HCT116 (cell line): Measurements from ENCODE around the gene LACTB.

ENCODE experiments used
- EZH2 ChIP-seq: fragments of 200-600 bp; sonication (generic); IDR thresholded peaks from 2 replicates; pipeline ENCODE4 v1.6.1; 2017; ENCODE audit warnings: antibody characterized with exemption, mixed run types
- SP1 ChIP-seq: IDR thresholded peaks from 2 replicates; pipeline ENCODE4 v1.6.1; 2012; ENCODE audit warnings: low read depth
- SRF ChIP-seq: IDR thresholded peaks from 2 replicates; pipeline ENCODE4 v1.6.1; 2012; ENCODE audit warnings: low read depth
- ZFX ChIP-seq: fragments of 450-650 bp; IDR thresholded peaks from 2 replicates; pipeline ENCODE4 v1.6.1; 2017
- TF ChIP-seq, protein P1 (sequence below), 3 experiments: fragments of 200-600 bp in 1 of 3; sonication (generic) in 1 of 3; IDR thresholded peaks in 2 of 3; conservative IDR thresholded peaks in 1 of 3; 2 replicates each; pipeline ENCODE4 v1.5.1; 2012 to 2017; ENCODE audit warnings: low read depth in 2 of 3, low read length in 2 of 3, antibody characterized with exemption in 1 of 3, borderline replicate concordance in 1 of 3, control low read depth in 1 of 3, mild to moderate bottlenecking in 1 of 3, mixed read lengths in 1 of 3, mixed run types in 1 of 3, moderate library complexity in 1 of 3; ENCODE audit not compliant: insufficient read depth in 1 of 3

DNA sequence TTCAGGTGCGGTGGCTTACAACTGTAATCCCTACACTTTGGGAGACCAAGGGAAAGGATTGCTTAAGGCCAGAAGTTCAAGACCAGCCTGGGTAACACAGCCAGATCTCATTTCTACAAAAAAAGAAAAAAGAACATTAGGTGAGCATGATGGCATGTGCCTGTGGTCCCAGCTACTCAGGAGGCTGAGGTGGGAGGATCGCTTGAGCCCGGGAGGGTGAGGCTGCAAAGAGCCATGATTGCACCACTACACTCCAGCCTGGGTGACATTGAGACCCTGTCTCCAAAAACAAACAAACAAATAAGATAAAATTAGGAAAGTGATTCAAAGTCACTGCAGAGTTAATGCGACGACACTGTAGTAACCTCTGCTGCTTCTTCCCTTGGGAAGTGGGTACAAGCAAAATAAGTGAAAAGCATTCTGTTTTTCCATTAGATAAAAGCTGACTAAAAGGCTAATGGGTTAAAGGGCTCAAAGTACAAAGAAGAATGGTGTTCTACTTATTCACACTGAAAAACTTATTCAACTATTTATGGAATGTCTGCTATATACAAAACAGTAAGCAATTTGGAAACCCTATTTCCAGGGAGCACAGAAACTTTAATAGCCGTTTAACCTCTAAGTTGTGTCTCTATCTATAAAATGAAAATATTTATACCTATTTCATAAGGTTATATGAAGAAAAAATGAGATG lies 43.7 kb downstream of the LACTB start:
- TF ChIP-seq SRF: no peak
- TF ChIP-seq, protein P1, sequence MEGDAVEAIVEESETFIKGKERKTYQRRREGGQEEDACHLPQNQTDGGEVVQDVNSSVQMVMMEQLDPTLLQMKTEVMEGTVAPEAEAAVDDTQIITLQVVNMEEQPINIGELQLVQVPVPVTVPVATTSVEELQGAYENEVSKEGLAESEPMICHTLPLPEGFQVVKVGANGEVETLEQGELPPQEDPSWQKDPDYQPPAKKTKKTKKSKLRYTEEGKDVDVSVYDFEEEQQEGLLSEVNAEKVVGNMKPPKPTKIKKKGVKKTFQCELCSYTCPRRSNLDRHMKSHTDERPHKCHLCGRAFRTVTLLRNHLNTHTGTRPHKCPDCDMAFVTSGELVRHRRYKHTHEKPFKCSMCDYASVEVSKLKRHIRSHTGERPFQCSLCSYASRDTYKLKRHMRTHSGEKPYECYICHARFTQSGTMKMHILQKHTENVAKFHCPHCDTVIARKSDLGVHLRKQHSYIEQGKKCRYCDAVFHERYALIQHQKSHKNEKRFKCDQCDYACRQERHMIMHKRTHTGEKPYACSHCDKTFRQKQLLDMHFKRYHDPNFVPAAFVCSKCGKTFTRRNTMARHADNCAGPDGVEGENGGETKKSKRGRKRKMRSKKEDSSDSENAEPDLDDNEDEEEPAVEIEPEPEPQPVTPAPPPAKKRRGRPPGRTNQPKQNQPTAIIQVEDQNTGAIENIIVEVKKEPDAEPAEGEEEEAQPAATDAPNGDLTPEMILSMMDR (IDR thresholded peaks at IDR 0.05 in 2 of 3, conservative IDR thresholded peaks at IDR 0.05 in 1 of 3; ENCODE audit: borderline replicate concordance in 1 of 3, insufficient read depth in 1 of 3, low read depth in 2 of 3, low read length in 2 of 3): no peak
- no peak for TF ChIP-seq SP1
- TF ChIP-seq EZH2: no peak
- no peak for TF ChIP-seq ZFX
